ENCODE measurements around the gene SWT1.
"Not testable (repeated sequence)": the region's sequence is repeated elsewhere in the genome, so short reads cannot be mapped to it uniquely, and the experiment has no call there.

SWT1 gene

GRCh38 chr1:185291652-185292051, 134.7 kb downstream of the SWT1 start:
- peak in 1 of 2 donors; percentile 48 for DNase-seq

DNA sequence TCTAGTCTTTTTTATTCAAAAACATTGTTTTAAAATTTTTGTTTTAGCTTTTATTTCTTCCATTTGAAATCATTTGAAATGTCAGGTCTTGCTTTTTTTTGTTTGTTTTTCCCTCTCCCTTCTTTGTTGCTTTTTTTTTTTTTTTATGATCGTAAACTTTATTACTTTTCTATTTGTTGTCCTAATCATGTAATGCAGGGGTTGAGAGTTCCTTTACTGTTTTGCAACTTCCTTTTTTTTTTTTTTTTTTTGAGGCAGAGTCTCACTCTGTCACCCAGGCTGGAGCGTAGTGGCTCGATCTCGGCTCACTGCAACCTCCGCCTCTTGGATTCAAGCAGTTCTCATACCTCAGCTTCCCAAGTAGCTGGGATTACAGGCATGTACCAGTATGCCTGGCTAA, 135.3 kb downstream of the SWT1 start:
- peak in 1 of 2 donors; percentile 11 for DNase-seq

DNA sequence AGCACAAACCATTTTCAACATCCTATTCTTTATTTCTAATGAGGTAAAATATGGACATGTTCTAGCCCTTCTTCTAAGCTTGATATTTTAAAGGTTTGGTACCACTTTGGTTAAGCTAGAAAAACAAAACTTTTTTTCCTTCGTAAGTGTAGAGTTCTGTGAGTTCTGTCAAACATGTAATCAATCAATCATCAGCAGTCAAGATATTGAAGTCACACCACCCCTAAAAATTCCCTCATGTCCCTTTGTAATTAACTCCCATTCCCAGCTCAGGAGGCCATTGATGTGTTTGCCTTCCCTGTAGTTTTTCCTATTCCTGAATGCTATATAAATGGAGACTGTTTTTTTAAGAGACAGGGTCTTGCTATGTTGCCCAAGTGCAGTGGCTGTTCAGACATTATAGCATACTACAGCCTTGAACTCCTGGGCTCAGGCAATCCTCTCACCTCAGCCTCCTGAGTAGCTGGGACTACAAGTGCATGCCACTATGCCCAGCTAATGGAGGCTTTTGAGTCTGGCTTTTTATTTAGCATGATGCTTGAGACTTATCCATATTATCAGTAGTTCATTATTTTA, 137.1 kb downstream of the SWT1 start:
- no peak for DNase-seq

- no peak for DNase-seq
Observed at GRCh38 chr1:185295091-185295490, 138.1 kb downstream of the SWT1 start.

DNA sequence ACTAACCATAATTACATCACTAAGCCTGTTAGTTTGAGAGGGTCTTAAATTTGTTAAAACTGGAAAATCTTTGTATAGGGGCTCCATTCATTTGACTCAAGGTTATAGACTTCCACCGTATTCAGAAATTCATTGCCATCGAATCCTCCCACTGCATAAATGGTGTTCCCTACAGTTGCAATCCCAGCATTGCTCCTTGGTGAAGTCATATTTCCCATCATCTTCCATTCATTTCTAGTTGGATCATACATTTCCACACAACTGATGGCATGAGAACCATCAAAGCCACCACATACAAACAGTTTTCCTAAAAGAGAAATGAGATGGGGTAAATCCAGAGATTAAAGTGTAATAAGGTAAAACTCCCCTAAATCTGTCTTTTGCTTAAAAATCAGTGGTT, 141.0 kb downstream of the SWT1 start:
- no peak for DNase-seq

- DNase-seq = no peak
Observed at GRCh38 chr1:185300152-185300551, 143.2 kb downstream of the SWT1 start.

DNA sequence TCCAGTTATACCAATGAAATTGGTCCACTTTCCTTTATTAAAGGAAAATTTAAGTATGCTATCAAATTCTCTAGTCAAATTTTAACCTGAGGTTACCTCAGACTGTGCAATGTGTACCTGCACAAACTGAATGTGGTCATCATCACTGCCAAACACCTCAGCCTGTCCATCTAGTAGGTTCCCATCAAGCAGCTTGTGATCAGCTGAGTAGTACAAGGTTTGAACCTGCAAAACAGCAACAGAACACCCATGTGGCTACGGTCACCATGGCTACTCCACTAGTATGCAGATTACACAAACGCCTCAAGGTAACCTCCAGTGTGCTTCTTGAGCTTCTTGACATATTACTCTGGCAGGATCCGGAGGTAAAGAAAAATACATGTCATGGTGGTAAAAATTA, 148.5 kb downstream of the SWT1 start:
- no peak for DNase-seq

- DNase-seq = no peak
Observed at GRCh38 chr1:185308126-185308525, 151.2 kb downstream of the SWT1 start.

DNA sequence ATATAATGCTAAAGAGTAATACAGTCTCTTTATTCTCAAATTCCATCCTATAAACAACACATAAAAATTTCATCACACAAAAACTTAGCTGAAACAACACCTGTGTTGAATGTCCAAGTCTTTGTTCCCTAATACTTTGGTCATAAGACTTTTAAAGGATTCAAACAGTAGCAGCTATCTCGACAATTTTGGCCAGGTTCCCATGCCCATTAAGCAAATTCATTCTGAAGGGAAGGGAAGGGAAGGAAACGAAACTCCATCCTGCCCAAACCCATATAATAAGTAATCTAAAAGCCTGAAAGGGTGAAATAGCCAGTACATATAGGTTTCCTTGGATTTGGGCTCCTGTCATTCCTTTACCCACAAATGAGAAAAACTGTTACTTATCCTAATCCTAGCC, 152.6 kb downstream of the SWT1 start:
- DNase-seq = no peak

DNA sequence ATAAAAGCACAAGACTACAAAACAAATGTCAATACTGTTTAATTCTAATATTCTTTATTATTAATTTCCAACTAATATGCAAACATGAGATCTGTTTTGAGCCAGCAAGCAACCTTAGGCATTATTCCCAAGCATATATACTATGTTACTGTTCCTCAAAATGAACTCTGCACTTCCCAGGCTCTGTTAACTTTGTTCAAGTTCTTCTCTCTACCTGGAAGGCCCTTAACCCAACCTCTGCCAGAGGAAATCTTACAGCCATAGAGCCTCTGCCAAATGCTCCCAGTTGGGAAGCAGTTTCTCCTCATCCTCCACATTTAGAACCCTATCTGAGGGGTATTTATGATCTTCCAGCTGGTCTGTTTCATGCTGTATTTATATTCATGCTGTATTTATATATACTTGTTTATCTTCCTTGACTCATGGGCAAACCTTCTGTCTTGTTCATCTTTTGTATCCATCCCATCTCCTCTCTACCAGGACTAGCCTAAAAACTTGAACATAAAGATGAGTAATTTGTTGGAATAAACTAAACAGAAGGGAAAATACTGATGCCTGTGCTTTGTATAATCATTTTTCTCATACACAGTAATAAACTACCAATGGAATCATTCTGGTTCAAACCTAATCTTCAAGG, 154.7 kb downstream of the SWT1 start:
- DNase-seq = no peak

DNA sequence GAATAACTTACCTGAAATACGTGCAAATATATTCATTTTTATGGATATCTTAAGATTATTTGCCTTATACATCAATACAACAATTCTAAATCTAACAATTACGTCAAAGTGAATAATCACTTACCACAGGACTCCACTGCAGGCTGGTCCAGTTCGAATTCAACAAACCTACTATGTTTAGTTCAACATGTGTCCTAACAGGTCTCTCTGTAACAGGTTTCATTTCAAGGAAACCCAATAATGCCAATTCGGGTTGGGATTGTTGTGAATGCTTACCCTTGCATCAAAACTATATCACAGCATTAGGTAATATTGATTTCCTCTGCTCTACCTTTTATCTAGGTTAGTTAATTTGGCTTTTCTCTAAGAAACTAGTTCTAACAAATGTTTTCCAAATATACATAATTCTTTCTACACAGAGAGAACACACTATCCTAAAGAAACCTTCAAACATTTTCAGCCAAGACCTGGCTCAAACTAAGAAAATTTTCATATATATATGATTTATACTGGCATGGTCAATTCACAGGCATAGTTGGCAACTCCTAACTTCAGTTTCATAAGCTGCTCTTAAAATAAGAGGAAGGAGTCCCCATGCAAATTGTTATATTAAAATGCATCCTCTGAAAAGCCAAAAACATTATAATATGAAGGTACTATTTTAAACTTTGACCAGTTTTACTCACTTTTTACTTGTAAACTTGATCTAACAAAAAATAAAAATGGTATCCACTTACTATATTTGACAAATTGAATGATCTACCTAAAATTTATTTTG, 155.6 kb downstream of the SWT1 start:
- no peak for DNase-seq

DNA sequence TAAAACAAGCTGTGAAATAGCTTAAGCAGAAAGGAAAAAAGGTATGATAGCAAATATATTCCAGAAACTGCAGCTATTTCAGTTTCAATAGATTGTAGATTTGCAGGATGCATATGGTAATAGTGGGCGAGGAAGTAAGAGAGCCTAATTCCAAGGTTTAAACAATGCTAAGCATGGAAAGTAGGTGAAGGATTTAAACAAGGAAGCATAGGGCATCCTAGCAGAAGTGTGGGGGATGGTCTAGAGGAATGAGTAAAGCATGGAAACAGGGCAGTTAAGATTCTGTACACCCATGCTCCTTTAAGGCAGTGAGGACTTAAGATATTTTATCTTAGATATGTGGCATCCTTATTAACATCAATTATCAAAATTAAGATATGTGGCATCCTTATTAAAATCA, 157.4 kb downstream of the SWT1 start:
- DNase-seq = no peak

GRCh38 chr1:185315445-185316071, 158.6 kb downstream of the SWT1 start:
- no peak for DNase-seq

DNA sequence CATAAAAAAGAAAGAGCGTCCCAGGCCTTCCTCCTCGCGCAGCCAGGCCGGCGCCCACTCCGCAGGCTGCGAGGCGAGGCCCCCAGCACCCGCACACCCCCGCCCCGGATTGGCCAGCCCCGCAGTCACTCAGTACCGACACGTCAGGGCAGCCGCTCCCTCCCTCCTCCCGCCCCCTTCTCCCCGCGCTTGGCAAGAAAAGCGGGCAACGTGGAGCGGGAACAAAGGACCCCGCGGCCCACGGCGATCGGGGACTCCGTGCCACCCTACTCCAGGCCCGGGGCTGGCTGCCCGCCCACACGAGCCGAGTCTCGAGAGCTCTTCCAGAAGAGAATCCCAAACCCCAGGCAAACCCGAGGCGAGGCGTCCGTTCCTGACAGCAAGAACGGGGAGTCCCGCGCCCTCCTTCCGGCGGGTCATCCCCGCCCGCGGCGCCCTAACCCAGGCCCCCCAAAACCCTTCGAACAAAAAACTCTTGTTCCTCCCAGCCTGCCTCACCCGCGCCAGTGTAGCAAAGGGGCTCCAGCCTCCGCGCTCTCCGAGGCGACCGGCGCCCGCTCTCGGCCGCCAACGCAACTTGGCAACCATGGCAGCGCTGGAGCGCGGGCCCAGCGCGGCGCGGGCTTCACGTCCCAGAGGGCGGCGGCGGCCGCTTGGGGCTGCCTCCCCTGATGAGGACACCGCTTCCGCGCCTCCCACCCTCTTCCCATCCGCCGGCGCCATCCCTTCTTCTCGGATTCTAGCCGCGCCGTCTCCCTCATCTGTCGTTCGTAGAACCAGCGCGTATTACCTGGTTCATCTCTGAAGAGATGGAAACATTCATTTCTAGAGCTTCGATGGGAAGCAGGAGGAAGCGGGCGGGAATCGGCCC, 159.4 kb downstream of the SWT1 start:
- DNase-seq = peak; percentile 55 to 72

DNA sequence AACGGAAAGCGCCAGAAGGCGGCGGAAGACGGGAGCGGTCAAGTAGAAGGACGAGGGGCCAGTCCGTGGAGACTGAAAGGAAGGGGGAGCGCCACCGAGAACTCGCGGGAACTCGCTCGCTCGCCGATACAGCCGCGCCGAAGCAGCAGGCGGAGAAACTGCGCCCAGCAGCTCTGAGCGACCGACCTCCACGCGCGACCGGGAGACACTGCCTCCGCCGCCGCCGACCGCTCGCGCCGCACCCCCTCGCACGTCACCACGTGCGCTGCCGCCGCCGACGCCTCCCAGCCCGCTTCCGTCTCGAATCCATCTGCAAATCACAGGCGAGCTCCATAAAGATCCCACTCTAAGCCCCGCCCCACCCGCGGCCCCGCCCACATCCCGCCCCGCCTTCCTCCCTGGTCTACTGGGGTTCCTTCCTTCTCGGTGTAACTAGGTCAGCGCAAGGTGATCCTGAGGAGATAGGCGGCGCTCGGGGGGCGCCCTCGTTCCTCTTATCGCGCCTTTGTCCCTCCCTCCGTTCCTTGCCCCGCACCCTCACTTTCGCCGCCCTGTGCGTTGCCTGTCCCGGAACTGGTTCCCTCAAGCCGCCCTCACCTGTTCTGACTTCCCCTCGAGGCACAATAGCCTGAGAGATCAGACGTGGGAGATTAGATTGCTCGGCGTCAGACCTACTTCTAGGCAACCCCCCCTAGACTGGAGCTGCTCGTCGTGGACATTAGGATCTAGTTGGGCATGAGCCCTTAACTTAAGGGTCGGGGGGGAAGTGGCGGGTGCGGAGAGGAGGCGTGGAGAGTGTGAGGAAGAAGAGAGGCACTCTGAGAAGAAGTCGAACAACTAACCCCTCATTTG, 160.3 kb downstream of the SWT1 start, which contains the start of gene IVNS1ABP:
IVNS1ABP (minus strand) TSS at position 210 of the 852 bp plus-strand sequence. CDS start 7,750 bp downstream, outside the sequence.
- peak; percentile 94 to 95 for DNase-seq

- peak in 1 of 2 donors; percentile 87 for DNase-seq
Observed at GRCh38 chr1:185317886-185318310, 160.9 kb downstream of the SWT1 start.

- DNase-seq = no peak
Observed at GRCh38 chr1:185318431-185319138, 161.6 kb downstream of the SWT1 start.

DNA sequence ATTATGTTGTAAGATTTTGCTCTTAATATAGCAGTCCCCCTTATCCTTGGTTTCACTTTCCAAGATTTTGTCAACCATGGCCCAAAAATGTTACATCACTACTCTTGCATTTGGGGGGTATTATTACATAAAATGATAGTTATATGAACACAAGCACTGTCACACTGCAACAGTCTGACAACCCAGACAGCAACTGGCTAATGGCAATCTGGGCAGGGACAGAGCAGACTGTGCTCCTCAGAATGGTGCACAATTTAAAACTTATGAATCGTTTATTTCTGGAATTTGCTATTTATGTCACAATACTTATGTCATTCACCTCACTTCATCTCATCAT, 162.1 kb downstream of the SWT1 start:
- no peak for DNase-seq

- not testable (repeated sequence) for DNase-seq
Observed at GRCh38 chr1:185321104-185321503, 164.1 kb downstream of the SWT1 start.

DNA sequence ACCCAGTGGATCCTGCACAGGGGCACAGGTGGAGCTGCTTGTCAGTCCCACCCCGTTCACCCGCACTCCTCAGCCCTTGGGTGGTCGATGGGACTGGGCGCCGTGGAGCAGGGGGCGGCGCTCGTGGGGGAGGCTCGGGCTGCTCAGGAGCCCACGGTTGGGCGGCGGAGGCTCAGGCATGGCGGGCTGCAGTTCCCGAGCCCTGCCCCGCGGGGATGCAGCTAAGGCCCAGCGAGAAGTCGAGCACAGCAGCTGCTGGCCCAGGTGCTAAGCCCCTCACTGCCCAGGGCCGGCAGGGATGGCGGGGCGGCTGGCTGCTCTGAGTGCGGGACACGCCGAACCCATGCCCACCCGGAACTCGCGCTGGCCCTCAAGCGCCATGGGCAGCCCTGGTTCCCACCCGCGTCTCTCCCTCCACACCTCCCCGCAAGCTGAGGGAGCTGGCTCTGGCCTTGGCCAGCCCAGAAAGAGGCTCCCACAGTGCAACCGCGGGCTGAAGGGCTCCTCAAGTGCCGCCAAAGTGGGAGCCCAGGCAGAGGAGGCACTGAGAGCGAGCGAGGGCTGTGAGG, 164.8 kb downstream of the SWT1 start:
- DNase-seq = not testable (repeated sequence)

DNA sequence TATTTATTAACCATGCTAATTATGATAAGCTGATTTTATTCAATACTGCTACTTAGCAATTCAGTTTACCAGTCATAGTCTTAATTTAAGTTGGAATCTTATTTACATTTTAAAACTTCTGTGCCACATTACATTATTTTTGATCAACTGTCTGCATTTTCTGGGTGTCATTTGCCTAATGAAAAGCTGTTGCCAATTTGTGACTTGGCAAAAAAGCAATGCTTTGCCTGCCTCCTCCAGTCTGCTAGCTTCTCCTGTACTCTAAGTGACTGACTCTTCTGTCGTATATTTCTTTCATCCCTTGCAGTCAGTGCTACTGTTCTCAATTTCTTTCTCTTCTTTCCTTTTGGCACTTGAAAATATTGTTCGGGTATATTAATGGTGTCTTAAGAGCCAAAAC, 165.7 kb downstream of the SWT1 start:
- DNase-seq = no peak

All from bone marrow (tissue), 2 donors.